Prostate gland (tissue), 2 donors: ENCODE data around the gene NR2C1.

Experiments
- CTCF ChIP-seq, 4 experiments: fragments of 200-600 bp in 2 of 4; fragments of 450-650 bp in 2 of 4; sonication (generic) in 2 of 4; IDR thresholded peaks; 1 replicate in 3 of 4; 2 replicates in 1 of 4; pipeline ENCODE4 v1.5.1; 2016 to 2019; ENCODE audit warnings: antibody characterized with exemption in 4 of 4, mild to moderate bottlenecking in 2 of 4, moderate library complexity in 2 of 4
- POLR2A ChIP-seq: fragments of 450-650 bp; IDR thresholded peaks from one replicate; pipeline ENCODE4 v1.6.1; 2016; ENCODE audit warnings: antibody characterized with exemption, mild to moderate bottlenecking
- POLR2AphosphoS5 ChIP-seq: sonication (generic); formaldehyde crosslinking; IDR thresholded peaks from one replicate; pipeline ENCODE4 v1.6.1; 2017; ENCODE audit warnings: antibody characterized with exemption

- TF ChIP-seq CTCF (IDR thresholded peaks at IDR 0.05) (no peak), POLR2A (no peak), POLR2AphosphoS5 (no peak)
Measured at GRCh38 chr12:95089462-95089861, 16.0 kb upstream of the NR2C1 start.
